Endothelial cell (in vitro differentiated cells): ENCODE data around the gene PGD. TPM values are rescaled to one million over a fixed set of nuclear protein-coding genes. Genes with fewer than 3 reads are reported as not detected.

ENCODE experiments used
- DNase-seq: peaks from one replicate; pipeline ENCODE4 v3.0.0; 2021; ENCODE audit warnings: low spot score
- H3K27ac Mint-ChIP-seq: one replicate; pipeline ENCODE4 v1.8.0; 2021; ENCODE audit warnings: mixed read lengths, inconsistent platforms; ENCODE audit not compliant: unreplicated experiment
- H3K27me3 Mint-ChIP-seq: one replicate; pipeline ENCODE4 v1.8.0; 2021; ENCODE audit warnings: mild to moderate bottlenecking, moderate library complexity, mixed read lengths, inconsistent platforms; ENCODE audit not compliant: unreplicated experiment
- H3K36me3 Mint-ChIP-seq: one replicate; pipeline ENCODE4 v1.8.0; 2021; ENCODE audit warnings: mild to moderate bottlenecking, low read depth, mixed read lengths, inconsistent platforms; ENCODE audit not compliant: unreplicated experiment
- H3K4me1 Mint-ChIP-seq: one replicate; pipeline ENCODE4 v1.8.0; 2021; ENCODE audit warnings: mild to moderate bottlenecking, mixed read lengths, inconsistent platforms; ENCODE audit not compliant: unreplicated experiment
- H3K4me3 Mint-ChIP-seq: one replicate; pipeline ENCODE4 v1.8.0; 2021; ENCODE audit warnings: mild to moderate bottlenecking, mixed read lengths, inconsistent platforms; ENCODE audit not compliant: unreplicated experiment
- H3K9me3 Mint-ChIP-seq: one replicate; pipeline ENCODE4 v1.8.0; 2021; ENCODE audit warnings: mixed read lengths, inconsistent platforms; ENCODE audit not compliant: unreplicated experiment
- total RNA-seq: library from RNA; stranded (reverse); fragmentation: NEBNext Ultra II Directional; extraction: Animal tissue kit (Norgen Biotek cat#: 25700); gene quantifications from one replicate; pipeline ENCODE4 v1.2.1, GENCODE V29; 2021; ENCODE audit not compliant: unreplicated experiment
- TF ChIP-seq, protein P1 (sequence below): fragments of 200-600 bp; sonication (generic); IDR thresholded peaks from one replicate; pipeline ENCODE4 v1.5.0; 2021; ENCODE audit warnings: antibody characterized with exemption; ENCODE audit not compliant: unreplicated experiment

Gene PGD
- total RNA-seq, 1 donor from 2014 or later: 196 TPM

DNA sequence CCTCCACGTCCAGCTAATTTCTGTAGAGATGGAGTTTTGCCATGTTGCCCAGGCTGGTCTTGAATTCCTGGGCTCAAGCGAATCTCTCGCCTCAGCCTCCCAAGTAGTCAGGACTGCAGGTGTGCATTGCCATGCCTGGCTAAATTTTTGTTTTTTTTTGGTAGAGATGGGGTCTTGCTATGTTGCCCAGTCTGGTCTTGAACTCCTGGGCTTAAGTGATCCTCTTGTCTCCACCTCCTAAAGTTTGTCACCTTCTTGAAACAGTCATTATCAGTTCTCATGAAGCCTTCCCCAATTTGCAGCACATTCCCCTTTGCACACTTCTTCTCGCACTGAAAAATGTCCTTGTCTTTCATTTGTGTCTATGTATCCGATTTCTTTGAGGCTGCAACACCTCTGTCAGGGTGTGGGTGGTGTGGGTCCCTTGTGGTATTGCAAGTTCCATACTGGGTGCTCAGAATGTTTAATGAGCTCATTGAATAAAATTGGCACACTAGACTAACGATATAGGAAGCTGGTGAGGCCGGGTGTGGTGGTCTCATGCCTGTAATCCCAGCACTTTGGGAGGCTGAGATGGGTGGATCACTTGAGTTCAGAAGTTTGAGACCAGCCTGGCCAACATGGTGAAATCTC, 48.0 kb downstream of the PGD start:
- TF ChIP-seq, protein P1, sequence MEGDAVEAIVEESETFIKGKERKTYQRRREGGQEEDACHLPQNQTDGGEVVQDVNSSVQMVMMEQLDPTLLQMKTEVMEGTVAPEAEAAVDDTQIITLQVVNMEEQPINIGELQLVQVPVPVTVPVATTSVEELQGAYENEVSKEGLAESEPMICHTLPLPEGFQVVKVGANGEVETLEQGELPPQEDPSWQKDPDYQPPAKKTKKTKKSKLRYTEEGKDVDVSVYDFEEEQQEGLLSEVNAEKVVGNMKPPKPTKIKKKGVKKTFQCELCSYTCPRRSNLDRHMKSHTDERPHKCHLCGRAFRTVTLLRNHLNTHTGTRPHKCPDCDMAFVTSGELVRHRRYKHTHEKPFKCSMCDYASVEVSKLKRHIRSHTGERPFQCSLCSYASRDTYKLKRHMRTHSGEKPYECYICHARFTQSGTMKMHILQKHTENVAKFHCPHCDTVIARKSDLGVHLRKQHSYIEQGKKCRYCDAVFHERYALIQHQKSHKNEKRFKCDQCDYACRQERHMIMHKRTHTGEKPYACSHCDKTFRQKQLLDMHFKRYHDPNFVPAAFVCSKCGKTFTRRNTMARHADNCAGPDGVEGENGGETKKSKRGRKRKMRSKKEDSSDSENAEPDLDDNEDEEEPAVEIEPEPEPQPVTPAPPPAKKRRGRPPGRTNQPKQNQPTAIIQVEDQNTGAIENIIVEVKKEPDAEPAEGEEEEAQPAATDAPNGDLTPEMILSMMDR: no peak
- no peaks in the 10 kb centered on the region for H3K27me3 Mint-ChIP-seq

DNA sequence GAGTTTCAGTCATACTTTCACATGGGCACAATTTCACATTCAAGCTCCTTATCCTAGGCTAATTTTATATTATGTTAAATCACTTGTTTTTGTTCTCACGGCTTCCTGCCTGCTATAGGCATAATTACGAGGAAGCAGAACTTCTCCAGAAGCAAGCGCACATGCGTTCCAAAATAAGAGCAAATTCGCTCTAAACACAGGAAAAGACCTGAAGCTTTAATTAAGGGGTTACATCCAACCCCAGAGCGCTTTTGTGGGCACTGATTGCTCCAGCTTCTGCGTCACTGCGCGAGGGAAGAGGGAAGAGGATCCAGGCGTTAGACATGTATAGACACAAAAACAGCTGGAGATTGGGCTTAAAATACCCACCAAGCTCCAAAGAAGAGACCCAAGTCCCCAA, 50.9 kb downstream of the PGD start, which contains the start of gene CORT:
Gene CORT (plus strand): TSS at position 281 of the 400 bp plus-strand sequence. CDS start 193 bp downstream, outside the sequence.
- H3K27ac Mint-ChIP-seq: peak within 1 kb of the TSS; percentile 72
- no peak for DNase-seq
- H3K4me3 Mint-ChIP-seq: no peak within 1 kb of the TSS
- H3K36me3 Mint-ChIP-seq: no peaks in the 10 kb centered on the region
- no peaks in the 10 kb centered on the region for H3K27me3 Mint-ChIP-seq
- H3K4me1 Mint-ChIP-seq: peaks cover 27% of the 10 kb centered on the region
- no peaks in the 10 kb centered on the region for H3K9me3 Mint-ChIP-seq
- TF ChIP-seq, protein P1: no peak

More for the DNA sequence above, 48.0 kb downstream of the PGD start:
- H3K9me3 Mint-ChIP-seq: no peaks in the 10 kb centered on the region
- no peak overlapping the region for H3K4me3 Mint-ChIP-seq
- no peak for DNase-seq
- no peaks in the 10 kb centered on the region for H3K36me3 Mint-ChIP-seq
- peaks cover 26% of the 10 kb centered on the region for H3K4me1 Mint-ChIP-seq
- no peak overlapping the region for H3K27ac Mint-ChIP-seq

DNA sequence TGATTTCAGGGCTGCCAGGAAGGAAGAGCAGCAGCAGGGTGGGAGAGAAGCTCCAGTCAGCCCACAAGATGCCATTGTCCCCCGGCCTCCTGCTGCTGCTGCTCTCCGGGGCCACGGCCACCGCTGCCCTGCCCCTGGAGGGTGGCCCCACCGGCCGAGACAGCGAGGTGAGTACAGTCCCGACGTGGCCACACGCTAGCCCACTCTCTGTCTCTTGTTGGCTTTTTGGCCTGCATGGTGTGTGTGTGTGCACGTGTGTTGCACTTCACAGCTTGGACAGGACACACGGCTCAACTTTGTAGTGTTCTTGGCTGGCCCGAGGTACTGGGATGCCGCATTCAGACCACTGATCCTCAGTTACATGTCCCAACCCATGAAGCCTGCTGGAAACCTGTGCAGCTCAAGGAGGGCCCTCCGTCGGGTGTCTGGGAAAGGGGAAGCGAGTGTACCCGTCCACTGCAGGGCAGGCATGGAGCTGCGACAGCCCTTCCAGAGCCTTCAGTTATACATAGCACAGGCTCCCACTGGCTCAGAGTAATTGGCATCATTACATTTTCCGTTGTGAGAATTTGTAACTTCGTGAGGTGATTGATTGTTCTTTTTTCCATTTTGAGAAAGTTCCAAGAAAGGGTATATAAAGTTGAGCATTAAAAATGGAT, 51.4 kb downstream of the PGD start:
- no peaks in the 10 kb centered on the region for H3K9me3 Mint-ChIP-seq
- DNase-seq: no peak
- no peak overlapping the region for H3K4me3 Mint-ChIP-seq
- no peaks in the 10 kb centered on the region for H3K27me3 Mint-ChIP-seq
- H3K36me3 Mint-ChIP-seq: no peaks in the 10 kb centered on the region
- H3K4me1 Mint-ChIP-seq: peaks cover 27% of the 10 kb centered on the region
- TF ChIP-seq, protein P1: no peak
- H3K27ac Mint-ChIP-seq: peak overlapping the region; percentile 27

DNA sequence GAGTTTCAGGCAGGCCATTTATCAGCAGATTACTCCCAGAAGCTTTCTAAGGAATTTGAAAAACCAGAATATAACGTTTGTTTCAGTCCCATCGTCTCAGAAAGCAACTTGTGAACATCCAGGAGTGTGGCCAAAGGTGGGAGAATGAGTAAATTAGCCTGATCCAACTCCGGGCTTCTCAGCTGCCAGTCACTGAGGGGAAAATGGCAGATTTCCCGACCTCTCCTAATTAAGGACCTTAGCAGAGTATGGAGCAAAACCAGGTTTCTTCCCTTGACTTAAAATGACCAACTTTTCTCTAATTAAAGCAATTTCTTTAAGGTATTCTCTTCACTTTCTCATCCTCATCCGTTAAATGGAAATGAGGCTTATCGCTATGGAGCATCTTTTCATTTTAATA, 52.0 kb downstream of the PGD start:
- Mint-ChIP-seq H3K4me1 (peaks cover 27% of the 10 kb centered on the region), H3K9me3 (no peaks in the 10 kb centered on the region), H3K27me3 (no peaks in the 10 kb centered on the region), H3K36me3 (no peaks in the 10 kb centered on the region), H3K4me3 (no peak overlapping the region), H3K27ac (peak overlapping the region; percentile 27)
- no peak for DNase-seq
- TF ChIP-seq, protein P1: no peak

DNA sequence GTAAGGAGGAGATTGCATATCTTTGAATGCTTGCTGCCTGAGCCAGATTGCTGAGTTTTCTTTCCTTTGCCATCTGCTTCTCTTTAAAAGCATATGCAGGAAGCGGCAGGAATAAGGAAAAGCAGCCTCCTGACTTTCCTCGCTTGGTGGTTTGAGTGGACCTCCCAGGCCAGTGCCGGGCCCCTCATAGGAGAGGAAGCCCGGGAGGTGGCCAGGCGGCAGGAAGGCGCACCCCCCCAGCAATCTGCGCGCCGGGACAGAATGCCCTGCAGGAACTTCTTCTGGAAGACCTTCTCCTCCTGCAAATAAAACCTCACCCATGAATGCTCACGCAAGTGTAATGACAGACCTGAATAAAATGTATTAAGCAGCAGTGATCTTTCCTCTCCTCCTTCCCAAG, 52.4 kb downstream of the PGD start:
- peaks cover 27% of the 10 kb centered on the region for H3K4me1 Mint-ChIP-seq

More for the DNA sequence above, 52.4 kb downstream of the PGD start:
- TF ChIP-seq, protein P1: no peak
- peak; percentile 62 for DNase-seq
- Mint-ChIP-seq H3K9me3 (no peaks in the 10 kb centered on the region), H3K36me3 (peaks cover 3% of the 10 kb centered on the region), H3K27me3 (no peaks in the 10 kb centered on the region), H3K27ac (peak overlapping the region; percentile 64), H3K4me3 (no peak overlapping the region)
